HEK293T (cell line): ENCODE results near the gene SLC29A1.

Source experiments
- FOXM1 ChIP-seq: fragments of 450-650 bp; IDR thresholded peaks from 2 replicates; pipeline ENCODE4 v1.6.1; 2017; ENCODE audit warnings: mild to moderate bottlenecking, borderline replicate concordance
- ZNF384 ChIP-seq: fragments of 450-650 bp; IDR thresholded peaks from 2 replicates; pipeline ENCODE4 v1.6.1; 2016

- no peak for TF ChIP-seq FOXM1
- TF ChIP-seq ZNF384 = no peak
Measured at GRCh38 chr6:44225579-44226325, 2.4 kb downstream of the SLC29A1 start.
